ENCODE results near the gene RSRP1.

Gene RSRP1

DNA sequence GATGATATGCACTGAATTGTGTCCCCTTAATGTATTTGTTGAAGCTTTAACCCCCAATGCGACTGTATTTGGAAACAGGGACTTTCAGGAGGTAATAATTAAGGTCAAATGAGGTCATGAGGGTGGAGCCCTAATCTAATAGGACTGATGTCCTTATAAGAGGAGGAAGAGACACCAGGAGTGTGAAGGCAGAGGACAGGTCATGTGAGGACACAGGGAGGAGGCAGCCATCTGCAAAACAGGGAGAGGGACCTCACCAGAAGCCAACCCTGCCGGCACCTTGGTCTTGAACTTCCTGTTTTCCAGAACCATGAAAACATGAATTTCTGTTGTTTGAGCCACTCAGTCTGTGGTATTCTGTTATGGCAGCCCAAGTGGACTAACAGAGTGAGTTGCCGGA lies 30.2 kb downstream of the RSRP1 start:
- DNase-seq: no peak

DNA sequence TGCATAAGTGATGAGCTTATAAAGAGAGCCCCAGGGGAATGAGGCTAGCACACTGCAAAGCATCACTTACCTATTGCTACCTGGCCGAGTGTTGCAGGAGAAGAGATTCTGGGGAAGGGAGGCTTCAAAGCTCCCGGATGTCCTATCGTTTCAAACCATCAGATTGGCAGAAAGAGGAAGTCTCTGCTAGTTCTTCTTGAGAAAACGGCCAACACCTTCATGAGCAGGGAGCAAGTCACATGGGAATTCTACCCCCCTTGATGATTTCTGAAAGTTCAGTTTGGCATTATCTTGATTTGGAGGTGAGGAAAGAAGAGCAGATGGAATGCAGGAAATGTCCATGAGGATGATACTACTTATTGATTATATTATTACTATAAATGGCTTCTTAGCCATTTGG lies 31.1 kb downstream of the RSRP1 start:
- DNase-seq: no peak

DNA sequence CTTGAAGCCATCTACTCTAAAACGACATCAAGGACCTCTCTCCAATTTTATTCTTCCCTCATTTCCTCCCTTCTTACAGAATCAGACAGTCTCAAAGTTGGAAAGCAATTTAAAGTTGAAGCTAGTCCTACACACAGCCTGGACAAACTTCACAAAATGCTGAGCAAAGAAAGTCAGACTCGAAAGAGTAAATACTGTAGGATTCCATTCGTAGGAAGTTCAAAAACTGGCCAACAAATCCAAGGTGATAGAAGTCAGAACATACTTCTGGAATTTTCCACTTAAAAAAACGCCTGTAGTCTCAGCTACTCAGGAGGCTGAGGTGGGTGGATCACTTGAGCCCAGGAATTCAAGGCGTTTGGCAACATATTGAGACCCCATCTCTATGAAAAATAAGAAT lies 34.5 kb downstream of the RSRP1 start:
- DNase-seq: no peak

DNA sequence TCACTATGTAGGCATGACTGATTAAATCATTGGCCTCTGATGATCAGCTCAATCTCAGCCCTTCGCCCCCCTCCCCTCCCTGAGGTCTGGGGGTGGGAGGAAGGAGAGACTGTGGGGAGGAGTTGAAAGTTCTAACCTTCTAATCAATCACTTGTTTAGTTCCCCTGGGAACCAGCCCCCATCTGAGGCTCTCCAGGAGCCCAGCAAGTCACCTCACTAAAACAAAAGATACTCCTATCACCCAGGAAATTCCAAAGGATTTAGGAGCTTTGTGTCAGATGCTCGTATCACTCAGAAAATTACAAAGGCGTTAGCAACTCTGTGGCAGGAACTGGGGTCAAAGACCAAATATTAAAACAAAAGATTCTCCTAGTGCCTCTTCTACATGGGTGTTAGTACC lies 36.5 kb downstream of the RSRP1 start:
- no peak for DNase-seq

DNA sequence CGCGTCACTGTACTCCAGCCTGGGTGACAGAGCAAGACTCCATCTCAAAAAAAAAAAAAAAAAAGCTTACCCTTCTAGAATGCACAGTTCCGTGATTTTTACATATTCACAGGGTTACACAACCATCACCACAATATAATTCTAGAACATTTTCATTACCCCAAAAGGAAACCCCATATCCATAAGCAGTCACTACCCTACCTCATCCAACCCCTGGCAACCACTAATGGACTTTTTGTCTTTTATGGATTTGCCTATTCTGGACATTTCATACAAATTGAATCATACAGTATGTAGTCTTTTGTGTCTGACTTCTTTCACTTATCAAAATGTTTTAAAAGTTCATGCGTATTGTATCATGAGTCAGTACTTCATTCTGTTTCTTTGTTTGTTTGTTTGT lies 37.7 kb downstream of the RSRP1 start:
- DNase-seq: no peak

DNA sequence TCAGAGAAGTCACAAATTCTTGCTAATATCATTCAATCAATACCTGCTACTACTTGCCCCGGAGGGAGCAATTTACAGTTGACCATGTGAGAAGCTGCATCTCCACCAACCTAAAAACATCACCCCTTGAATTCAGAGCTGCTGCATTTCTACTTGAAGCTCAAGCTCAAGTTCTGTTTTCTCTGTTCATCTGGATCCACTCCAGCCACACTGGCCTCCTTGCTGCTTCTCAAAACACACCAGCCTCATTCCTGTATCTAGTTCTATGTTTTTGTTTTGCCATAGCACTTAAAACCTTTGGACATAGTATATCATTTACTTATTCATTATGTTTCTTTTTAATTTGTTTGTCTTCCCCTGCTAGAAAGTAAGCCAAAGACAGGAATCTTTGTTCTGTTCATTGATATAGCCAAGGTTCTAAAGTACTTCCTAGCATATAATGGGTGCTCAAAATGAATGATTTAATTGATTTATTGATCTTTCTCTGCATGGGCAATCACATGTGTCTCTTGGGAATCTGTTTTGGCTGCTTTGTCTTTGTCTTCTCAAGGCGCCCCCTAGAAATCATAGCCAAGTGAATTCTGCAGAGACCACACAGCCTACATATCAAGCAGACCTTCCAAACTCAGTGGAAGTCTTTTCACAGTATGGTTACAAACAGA lies 38.6 kb downstream of the RSRP1 start:
- no peak for DNase-seq

DNA sequence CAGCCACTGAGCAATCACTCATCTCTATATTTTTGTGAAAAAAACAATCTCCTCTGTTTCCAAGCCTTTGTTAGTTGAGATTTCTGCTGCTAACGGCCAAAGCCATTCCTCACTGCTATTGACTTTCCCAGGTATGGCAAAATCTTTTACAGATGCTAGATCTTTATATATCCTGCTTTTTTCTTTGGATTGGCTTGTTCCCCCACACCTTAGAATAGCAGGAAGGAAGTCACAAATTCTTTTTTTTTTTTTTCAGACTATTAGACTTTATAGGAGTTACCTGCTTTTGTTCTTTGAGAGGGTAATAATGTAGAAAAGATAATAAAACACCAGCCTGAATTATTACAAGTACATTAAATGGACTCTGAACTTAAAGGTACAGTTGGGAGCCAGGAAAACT lies 39.2 kb downstream of the RSRP1 start:
- DNase-seq: no peak

DNA sequence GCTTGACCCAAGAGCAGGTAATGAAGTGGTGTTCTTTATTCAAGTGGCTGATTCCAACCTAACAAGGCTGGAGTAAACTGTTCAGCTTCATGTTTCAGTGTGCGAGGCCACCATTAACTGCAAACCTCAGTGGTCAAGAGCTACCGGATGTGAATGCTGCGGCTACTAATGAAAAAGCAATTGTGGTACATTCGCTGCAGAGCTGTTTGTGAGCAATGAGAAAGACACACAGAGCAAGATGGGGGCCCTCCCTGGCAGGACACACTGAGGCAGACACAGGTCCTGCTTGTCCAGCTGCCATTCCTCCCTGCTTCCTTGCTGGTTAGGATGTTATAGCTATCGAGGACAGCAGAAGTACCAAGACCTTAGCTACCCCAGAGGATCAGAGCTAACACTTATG lies 41.1 kb downstream of the RSRP1 start:
- DNase-seq: no peak

DNA sequence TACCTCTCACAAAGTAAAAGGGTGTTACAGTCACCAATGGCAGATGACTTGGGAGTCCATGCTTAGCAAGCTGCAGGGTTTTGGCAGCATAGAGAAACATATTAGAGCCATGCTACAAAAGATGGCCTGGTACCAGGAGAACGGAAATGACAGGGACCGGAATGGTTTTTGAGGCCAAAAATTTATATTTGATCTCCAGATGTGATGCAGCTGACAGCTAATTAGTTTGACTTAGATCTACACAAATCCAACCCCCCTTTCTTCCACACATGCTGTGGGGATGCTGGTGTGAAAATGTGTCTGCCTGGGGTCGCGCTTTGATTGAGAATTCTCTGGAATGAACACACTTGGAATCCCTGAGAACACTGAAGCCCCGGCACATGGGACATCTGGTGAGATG lies 41.5 kb downstream of the RSRP1 start:
- no peak for DNase-seq

DNA sequence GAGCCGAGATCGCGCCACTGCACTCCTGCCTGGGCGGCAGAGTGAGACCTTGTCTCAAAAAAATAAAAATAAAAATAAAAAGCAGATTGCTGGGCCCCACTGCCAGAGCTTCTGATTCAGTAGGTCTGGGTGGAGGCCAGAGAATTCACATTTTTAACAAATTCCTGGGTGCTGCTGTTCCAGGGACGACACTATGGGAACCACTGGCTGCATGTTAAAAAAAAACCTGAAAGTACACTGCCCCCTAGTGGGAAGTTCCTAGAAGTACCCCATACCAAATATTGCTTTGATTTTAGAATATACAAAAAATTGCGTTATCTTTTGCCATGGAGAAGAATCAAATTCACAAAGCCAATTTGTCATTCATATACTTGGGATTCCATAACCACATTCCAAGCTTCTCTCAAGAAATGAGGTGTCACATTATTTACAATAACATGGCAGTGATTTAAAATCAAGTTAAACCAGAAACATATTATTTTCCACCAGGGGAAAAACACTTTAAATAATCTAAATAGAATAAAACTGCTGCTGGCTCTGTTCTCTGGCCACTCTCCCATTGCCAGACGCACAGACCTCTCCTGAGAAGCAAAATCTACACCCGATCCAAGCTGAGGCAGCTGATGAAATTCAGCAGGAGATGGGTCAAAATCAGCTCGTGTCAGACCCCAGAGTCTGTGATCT lies 42.3 kb downstream of the RSRP1 start:
- peak; percentile 19 for DNase-seq

DNA sequence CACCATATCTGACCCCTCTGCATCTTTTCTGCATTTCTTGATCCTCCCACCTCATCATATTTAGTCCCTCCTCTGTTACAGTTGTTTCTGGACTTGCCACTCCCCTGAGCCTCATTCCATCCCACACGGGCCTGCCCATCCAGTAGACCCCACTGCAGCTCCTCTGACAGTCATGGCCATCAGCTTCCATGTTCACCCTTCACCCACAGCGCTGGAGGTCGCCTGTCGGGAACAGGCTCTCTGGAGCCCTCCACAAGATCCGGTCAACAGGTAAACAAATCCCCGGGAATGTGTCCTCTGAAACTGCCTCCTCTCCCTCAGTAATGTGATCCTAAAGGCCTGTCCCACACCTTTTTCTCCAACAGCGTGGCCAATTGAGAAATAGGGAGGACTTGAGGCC lies 46.2 kb downstream of the RSRP1 start:
- DNase-seq: no peak

DNA sequence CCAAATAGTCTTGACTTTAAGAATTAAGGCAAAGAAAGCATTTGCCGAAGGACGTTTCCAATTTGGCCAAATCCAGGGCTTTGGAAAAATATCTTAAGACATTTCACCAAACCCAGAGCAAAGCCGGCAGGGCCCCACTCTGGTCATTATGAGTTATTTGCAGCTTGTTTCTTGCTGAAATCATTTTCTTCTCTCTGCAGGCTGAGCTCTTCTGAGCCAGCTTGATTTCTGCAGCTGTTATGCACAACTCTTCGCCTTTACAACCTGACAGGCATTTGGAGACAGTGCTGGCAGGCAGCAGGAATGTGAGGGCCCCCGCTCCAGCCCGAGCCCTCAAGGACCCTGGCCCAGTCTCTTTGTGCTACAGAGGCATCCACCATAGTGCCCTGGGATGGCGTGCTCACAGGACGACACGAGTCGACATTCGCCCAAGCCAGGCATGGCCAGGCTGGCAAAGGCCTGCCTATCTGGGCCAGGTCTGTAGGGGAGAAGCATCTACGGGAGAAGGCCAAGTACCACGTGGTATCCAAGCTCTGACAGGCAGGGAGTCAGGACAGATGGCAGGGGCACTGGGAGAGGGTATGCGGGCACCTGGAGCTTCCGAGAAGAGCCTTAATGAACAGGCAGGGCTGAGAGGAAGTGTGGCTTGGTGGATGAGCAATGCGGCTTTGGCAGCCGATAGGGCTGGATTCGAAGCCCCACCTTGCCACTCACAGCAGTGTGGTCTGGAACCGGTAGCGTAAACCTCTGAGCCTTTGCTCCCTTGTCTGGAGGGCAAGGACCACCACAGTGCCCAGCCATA lies 47.2 kb downstream of the RSRP1 start:
- no peak for DNase-seq

DNA sequence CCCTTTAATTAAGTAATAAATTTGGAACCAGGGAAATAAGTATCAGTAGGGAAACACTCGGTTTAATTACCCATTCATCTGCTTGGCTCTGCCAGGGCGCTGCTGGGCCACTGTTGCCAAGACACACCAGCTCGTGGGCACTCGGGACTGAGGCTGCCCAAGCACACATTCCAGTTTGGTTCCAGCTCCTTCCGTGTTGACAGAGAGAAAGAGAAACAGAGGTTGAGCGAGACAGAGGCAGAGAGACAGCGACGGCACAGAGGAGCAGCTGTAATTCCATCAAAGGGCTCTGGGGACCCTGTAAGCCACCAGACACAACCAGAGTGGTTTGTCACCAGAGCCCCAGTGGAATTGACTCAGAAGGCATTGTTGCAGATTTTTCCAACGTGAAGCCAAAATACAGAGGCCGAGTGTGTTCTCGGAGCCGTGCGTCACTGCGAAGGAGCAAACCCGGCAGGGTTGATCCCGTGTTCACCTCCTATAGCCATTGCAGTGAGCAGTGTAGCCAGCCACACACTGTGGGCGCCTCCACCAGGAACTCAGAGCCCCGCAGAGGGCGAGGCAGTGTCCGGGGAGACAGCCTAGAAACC lies 48.5 kb downstream of the RSRP1 start:
- no peak for DNase-seq

DNA sequence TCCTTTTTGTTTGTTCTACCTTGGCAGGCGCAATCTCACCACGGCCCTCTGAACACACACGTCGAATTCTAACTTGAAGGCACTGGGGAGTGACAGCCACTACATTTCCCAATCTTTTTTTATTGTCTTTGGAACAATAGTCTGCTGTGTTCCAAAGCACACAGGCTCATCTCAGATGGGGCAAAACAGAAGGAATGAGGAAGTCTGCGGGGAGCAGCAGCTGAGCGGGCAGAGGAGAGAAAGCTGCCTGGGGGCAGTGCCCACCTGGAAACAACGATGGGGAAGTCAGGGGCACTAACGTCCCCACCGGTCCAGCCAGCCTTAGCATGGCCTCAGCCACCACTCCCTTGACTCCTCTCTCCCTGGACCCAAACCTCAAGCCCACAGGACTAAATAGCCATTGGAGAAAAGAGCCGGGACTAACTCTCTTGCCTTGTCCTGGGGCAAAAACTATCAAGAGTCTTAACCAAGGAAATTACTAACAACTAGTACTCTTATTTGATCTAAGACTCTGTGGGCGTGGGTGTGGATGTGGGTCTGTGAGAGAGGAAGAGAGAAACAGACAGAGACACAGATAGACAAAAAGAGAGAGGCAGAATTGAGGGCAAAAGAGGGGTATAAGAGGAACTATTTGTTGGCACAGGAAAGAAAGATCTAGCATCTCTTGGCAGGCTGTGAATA lies 49.1 kb downstream of the RSRP1 start:
- DNase-seq: peak; percentile 7

DNA sequence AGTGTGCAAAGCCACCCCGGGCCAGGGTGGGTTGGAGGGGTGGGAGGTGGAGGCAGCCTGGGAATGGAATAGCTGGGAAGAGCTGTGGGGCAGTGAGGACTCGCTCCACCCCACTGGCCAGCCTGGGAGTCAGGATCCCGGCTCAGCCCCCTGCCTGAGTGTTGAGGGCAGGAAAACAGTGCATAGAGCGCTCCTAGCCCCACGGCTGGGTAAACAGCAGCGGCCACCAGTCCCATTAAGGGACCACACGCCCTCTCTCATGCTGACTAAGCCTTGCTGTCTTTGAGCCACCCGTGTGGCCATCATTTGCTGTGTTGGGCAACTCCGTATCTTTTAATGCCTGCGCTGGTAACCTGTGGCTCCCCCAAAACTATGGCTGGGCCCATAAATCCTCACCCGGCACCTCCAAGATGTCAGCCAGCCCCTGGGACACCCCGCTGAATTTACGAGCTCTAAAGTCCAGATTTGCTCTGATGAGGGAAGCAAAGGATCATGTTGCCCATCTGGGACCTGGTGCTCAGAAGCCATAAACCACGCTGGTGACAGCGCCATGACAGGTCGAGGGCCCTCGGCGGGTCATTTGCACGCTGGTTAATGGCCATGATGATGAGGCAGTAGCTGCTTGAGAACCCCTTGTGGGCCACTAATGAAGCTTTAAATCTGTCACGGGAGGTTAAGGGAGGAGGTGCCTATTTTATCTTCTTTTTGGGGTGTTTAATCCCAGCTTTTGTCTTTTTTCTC lies 49.8 kb downstream of the RSRP1 start:
- no peak for DNase-seq

DNA sequence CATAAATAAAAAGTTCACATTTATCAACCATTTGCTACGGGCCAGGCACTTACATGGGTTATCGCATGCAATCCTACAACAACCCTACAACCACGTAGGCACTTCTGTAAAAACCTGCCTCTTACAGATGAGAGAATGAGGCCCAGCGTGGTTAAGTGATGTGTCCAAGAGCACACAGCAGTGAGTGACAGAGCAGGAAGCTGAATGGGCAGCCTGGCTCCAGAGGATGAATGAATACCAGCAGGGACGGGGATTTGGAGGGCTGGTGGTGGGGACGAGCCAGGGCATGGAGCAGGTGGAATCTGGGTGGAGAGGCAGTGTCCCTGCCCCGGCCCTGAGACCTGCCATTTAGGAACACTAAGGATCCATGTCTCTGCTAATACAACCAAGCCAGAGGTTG lies 50.4 kb downstream of the RSRP1 start:
- DNase-seq: no peak

DNA sequence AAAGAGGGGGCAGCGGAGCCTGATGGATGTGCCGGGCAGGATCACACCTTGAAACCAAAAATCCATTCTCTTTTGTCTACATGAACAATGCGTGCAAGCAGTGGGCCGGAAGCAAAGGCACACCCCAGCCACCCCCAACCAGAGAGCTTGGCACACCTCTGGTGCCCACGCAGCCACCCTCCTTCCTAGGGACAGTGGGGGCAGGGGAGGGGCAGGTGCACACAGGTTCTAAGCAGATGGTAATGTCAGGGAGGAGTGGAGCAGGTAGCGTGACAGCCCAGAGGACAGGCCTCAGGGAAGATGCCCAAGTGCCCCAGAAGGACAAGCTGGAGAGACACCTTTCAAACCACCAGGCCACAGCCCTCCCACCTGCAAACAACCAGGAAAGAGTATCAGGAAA lies 51.4 kb downstream of the RSRP1 start:
- DNase-seq: no peak

DNA sequence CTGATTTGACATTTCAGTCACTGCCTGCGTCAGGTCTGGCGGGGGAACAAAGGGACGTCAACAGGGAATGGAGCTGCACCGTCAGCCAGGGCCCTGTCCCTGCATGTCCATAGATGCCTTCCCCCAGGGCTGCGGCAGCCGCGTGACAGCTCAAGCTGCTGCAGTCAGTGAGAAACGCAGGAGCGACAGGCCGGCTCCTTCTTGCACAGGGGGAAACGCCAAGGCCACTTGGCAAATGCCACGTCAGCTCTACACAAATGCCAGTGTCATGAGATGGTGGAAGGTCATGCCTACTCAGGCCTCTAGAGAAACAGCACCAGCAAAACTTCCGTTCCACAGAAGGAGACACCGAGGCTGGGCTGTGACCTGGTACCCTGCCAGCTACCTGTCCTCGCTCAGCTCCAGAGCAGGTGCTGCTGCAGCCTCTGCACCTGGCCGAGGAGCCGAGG lies 52.7 kb downstream of the RSRP1 start:
- no peak for DNase-seq

DNA sequence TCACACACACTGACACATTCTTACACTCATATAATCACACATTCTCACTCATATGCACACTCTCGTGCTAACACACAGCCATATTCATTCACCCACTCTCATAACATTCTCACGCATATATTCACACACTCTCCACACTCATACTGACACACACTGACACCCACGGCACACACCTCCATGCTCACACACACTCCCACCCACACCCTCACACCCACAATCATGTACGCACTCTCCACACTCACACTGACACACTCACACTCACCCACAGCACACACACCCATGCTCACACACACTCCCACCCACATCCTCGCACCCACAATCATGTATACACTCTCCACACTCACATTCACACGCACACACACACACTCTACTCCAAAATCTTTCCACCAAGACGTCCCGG lies 53.2 kb downstream of the RSRP1 start:
- DNase-seq: no peak

DNA sequence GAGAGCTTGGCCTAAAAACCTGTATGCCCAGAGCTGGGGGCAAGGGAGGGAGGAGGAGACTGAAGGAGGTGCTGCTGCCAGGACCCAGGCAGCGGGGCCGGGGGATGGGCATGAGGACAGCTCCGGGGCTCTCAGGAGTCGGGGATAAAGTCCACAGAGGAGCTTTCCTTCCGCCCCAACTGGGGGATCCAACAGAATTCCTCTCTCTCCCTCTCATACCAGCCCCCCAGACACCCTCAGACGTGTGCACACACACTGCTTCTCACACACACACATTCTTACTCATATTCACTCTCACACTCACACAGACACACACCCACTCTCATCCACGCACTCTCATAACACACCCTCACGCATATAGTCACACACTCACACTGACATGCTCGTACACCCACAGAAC lies 54.0 kb downstream of the RSRP1 start:
- DNase-seq: no peak

Data from CD4-positive, alpha-beta T cell treated with Interleukin-6 for 4 hours (primary cell).